ENCODE results near the gene RGS6.

GRCh38 chr14:72401632-72402376, 469.6 kb downstream of the RGS6 start:
- no peak for TF ChIP-seq CTCF (IDR thresholded peaks at IDR 0.05)
- TF ChIP-seq POLR2A (IDR thresholded peaks at IDR 0.05) = no peak
